ENCODE results near the gene BEND7. TPM values are rescaled to one million over a fixed set of nuclear protein-coding genes. Genes with fewer than 3 reads are reported as not detected.

The BEND7 gene
- polyA plus RNA-seq, 1 donor (not counting 4 experiments of a cell fraction or from before 2014, with no cell fraction given): 4.4 TPM

DNA sequence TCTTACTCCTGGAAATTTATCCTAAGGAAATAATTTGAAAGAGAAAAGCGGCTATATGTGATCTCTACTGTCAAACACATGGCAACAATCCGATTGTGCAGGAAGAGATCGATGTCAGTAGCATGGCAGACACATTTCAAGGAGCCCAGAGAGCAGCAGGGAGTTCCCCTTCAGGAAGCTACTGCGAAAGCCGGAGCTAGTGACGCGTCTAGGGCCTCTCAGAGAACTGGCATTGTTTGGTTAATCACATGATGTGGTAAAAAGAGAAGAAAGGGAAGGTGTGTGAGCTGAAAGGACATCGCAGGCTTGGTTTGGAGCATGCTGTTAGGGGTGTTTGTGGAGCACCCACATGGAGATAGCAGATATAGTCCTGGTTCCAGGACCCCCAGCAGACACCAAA, 74.9 kb downstream of the BEND7 start:
- Histone ChIP-seq H3K4me3 (ENCODE audit: control insufficient read depth in 2 of 3, extremely low read depth in 1 of 3, insufficient read depth in 2 of 3, low read depth in 1 of 3, low read length in 3 of 3) (no peak overlapping the region), H3K4me2 (ENCODE audit: control insufficient read depth, extremely low read depth, insufficient read depth, low read depth, low read length) (no peak overlapping the region), H3K27ac (ENCODE audit: control insufficient read depth, insufficient read depth, low read length) (no peak overlapping the region), H3K9me1 (ENCODE audit: control insufficient read depth, extremely low read depth, insufficient read depth, low read length) (no peaks in the 10 kb centered on the region), H3K4me1 (ENCODE audit: control insufficient read depth, extremely low read depth, insufficient read depth, low read length) (peaks cover 14% of the 10 kb centered on the region), H3K79me2 (ENCODE audit: control insufficient read depth, insufficient read depth, low read length) (no peaks in the 10 kb centered on the region), H3K9ac (ENCODE audit: control insufficient read depth, extremely low read depth, insufficient read depth, low read length) (no peak overlapping the region), H2AFZ (ENCODE audit: control insufficient read depth, low read length) (no peak overlapping the region), H3K9me3 (ENCODE audit: control insufficient read depth, low read depth, low read length) (no peaks in the 10 kb centered on the region), H3K36me3 (ENCODE audit: control insufficient read depth in 2 of 2, extremely low read depth in 1 of 2, insufficient read depth in 2 of 2, low read length in 2 of 2) (no peaks in the 10 kb centered on the region), H4K20me1 (ENCODE audit: control insufficient read depth, extremely low read depth, insufficient read depth, low read length) (no peaks in the 10 kb centered on the region), H3K27me3 (ENCODE audit: control insufficient read depth, extremely low read depth, insufficient read depth, low read length) (peaks cover 2% of the 10 kb centered on the region)
- DNase-seq (ENCODE audit: low read depth, low spot score): no peak
- TF ChIP-seq EZH2 (IDR thresholded peaks at IDR 0.05; ENCODE audit: low read length): no peak
- TF ChIP-seq, protein P1, sequence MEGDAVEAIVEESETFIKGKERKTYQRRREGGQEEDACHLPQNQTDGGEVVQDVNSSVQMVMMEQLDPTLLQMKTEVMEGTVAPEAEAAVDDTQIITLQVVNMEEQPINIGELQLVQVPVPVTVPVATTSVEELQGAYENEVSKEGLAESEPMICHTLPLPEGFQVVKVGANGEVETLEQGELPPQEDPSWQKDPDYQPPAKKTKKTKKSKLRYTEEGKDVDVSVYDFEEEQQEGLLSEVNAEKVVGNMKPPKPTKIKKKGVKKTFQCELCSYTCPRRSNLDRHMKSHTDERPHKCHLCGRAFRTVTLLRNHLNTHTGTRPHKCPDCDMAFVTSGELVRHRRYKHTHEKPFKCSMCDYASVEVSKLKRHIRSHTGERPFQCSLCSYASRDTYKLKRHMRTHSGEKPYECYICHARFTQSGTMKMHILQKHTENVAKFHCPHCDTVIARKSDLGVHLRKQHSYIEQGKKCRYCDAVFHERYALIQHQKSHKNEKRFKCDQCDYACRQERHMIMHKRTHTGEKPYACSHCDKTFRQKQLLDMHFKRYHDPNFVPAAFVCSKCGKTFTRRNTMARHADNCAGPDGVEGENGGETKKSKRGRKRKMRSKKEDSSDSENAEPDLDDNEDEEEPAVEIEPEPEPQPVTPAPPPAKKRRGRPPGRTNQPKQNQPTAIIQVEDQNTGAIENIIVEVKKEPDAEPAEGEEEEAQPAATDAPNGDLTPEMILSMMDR (optimal IDR thresholded peaks at IDR 0.05 in 1 of 3, IDR thresholded peaks at IDR 0.05 in 1 of 3, conservative IDR thresholded peaks at IDR 0.05 in 1 of 3; ENCODE audit: extremely low read depth in 1 of 3, insufficient read depth in 2 of 3, low read length in 3 of 3): no peak
- dilution Hi-C loops (cut with MboI; ENCODE audit: extremely low pct_ligation_motif_present, low sequenced_read_pairs): no loop called here
- no peak for FAIRE-seq

DNA sequence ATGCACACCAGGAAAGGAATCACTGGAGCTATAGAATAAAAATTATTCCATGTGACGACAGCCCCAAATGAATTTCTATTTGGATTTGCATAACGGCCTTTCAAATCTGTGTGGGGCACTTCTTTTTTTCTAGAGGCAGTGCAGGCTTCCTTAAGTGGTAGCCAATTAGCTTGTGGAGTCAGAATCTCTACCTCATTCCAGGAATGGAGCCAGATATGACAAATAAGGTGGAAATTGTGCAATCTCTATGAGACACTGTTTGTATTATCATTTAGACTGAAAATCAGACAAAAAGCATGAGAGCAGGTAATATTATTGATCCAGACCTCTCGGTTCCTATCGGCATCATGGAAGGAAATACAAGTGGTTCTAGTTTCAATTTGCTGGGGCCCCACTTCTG, 78.7 kb downstream of the BEND7 start:
- DNase-seq (ENCODE audit: low read depth, low spot score): peak; percentile 26

More for the DNA sequence above, 78.7 kb downstream of the BEND7 start:
- no peaks in the 10 kb centered on the region for H3K36me3 ChIP-seq (ENCODE audit: control insufficient read depth in 2 of 2, extremely low read depth in 1 of 2, insufficient read depth in 2 of 2, low read length in 2 of 2)
- H3K27ac ChIP-seq (ENCODE audit: control insufficient read depth, insufficient read depth, low read length): peak overlapping the region; percentile 2
- TF ChIP-seq, protein P1 (optimal IDR thresholded peaks at IDR 0.05 in 1 of 3, IDR thresholded peaks at IDR 0.05 in 1 of 3, conservative IDR thresholded peaks at IDR 0.05 in 1 of 3; ENCODE audit: extremely low read depth in 1 of 3, insufficient read depth in 2 of 3, low read length in 3 of 3): no peak
- TF ChIP-seq EZH2 (IDR thresholded peaks at IDR 0.05; ENCODE audit: low read length): no peak
- H2AFZ ChIP-seq (ENCODE audit: control insufficient read depth, low read length): no peak overlapping the region
- H3K27me3 ChIP-seq (ENCODE audit: control insufficient read depth, extremely low read depth, insufficient read depth, low read length): no peaks in the 10 kb centered on the region
- H3K79me2 ChIP-seq (ENCODE audit: control insufficient read depth, insufficient read depth, low read length): no peaks in the 10 kb centered on the region
- H3K9ac ChIP-seq (ENCODE audit: control insufficient read depth, extremely low read depth, insufficient read depth, low read length): no peak overlapping the region
- H3K4me3 ChIP-seq (ENCODE audit: control insufficient read depth in 2 of 3, extremely low read depth in 1 of 3, insufficient read depth in 2 of 3, low read depth in 1 of 3, low read length in 3 of 3): no peak overlapping the region
- H3K9me1 ChIP-seq (ENCODE audit: control insufficient read depth, extremely low read depth, insufficient read depth, low read length): no peaks in the 10 kb centered on the region
- FAIRE-seq: peak; percentile 49
- dilution Hi-C loops (cut with MboI; ENCODE audit: extremely low pct_ligation_motif_present, low sequenced_read_pairs): no loop called here
- H3K9me3 ChIP-seq (ENCODE audit: control insufficient read depth, low read depth, low read length): no peaks in the 10 kb centered on the region
- peaks cover 14% of the 10 kb centered on the region for H3K4me1 ChIP-seq (ENCODE audit: control insufficient read depth, extremely low read depth, insufficient read depth, low read length)
- no peaks in the 10 kb centered on the region for H4K20me1 ChIP-seq (ENCODE audit: control insufficient read depth, extremely low read depth, insufficient read depth, low read length)
- peak overlapping the region; percentile 47 for H3K4me2 ChIP-seq (ENCODE audit: control insufficient read depth, extremely low read depth, insufficient read depth, low read depth, low read length)
